ENCODE measurements around the gene RASAL3. TPM values are rescaled to one million over a fixed set of nuclear protein-coding genes. Genes with fewer than 3 reads are reported as not detected.

Gene RASAL3
- total RNA-seq, 4 donors from 2014 or later = 0.51 to 4.3 (median 1.1) TPM; not detected in 1

GRCh38 chr19:15426485-15427349 lies 37.6 kb downstream of the RASAL3 start:
- H3K27ac ChIP-seq = no peak overlapping the region
- no peak for TF ChIP-seq POLR2A (IDR thresholded peaks at IDR 0.05)
- TF ChIP-seq CTCF (IDR thresholded peaks at IDR 0.05) = no peak
- H3K27me3 ChIP-seq = no peaks in the 10 kb centered on the region
- intact Hi-C loops (cut with DNase I; ENCODE audit: low total_unique reads) = no loop called here
- peaks cover 9 to 12% of the 10 kb centered on the region in 2 donors for H3K4me1 ChIP-seq
- H3K36me3 ChIP-seq = no peaks in the 10 kb centered on the region
- H3K4me3 ChIP-seq = no peak overlapping the region
- no peak for DNase-seq
- H3K9me3 ChIP-seq = no peaks in the 10 kb centered on the region

DNA sequence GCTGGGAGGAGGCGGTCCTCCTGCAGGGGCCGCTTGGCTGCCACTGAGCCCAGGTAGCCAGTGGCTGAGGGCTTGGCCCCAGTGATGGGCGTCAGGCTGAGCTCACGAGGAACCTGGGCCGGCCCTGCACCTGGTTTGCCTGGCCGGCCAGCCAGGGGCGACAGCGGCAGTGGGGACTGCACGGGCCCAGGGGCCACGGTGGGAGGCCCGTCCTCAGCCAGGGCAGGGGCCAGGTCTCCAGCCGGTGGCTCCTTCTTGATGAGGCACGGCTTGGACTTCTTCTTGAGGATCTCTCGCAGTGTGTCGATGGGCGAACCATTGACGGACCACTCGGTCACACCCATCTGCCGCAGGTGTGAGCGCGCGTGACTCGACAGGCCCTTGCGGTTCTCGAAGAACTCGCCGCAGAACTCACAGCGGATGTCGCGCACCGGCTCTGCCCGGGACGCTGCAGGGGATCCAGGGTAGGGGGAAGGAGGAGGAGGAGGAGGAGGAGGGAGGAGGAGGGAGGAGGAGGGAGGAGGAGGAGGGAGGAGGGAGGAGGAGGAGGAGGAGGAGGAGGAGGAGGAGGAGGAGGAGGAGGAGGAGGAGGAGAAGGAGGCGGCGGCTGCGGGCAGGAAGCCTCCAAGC lies 38.9 kb downstream of the RASAL3 start:
- no peaks in the 10 kb centered on the region for H3K27me3 ChIP-seq
- DNase-seq = no peak
- no peaks in the 10 kb centered on the region for H3K9me3 ChIP-seq
- TF ChIP-seq CTCF (IDR thresholded peaks at IDR 0.05) (no peak), POLR2A (IDR thresholded peaks at IDR 0.05) (no peak)
- peaks cover 0 to 3% of the 10 kb centered on the region in 2 donors for H3K4me1 ChIP-seq
- H3K27ac ChIP-seq = no peak overlapping the region
- no peak overlapping the region for H3K4me3 ChIP-seq
- H3K36me3 ChIP-seq = no peaks in the 10 kb centered on the region
- intact Hi-C loops (cut with DNase I; ENCODE audit: low total_unique reads) = no loop called here

DNA sequence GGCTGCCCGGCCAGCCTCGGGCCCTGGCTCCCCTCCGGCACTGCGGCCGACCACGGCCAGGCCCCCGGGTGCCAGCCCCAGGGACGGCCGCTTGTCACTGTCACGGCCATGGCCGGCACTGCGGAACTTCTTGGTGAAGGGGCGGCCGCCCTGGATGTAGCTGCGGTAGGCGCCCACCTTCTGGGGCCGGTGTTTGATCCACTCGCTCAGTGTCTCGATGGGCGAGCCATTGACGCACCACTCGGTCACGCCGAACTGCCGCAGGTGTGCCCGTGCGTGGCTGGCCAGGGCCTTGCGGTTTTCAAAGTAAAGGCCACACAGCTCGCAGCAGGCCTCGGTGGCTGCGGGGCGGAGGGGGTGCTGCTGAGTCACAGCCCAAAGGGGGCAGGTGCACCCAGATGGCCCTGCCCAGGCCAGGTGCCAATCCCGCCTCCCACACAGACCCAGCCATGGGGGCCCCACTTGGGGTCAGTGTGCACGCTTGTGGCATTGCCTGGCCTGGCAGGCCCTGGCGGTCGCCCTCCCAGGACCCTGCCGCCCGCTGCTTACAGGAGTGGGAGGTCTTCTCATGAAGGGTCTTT lies 39.6 kb downstream of the RASAL3 start:
- no peak overlapping the region for H3K27ac ChIP-seq
- no peak for DNase-seq
- no peaks in the 10 kb centered on the region for H3K36me3 ChIP-seq
- TF ChIP-seq CTCF (IDR thresholded peaks at IDR 0.05) = no peak
- intact Hi-C loops (cut with DNase I; ENCODE audit: low total_unique reads) = no loop called here
- no peak overlapping the region for H3K4me3 ChIP-seq
- H3K4me1 ChIP-seq = no peaks in the 10 kb centered on the region
- H3K9me3 ChIP-seq = no peaks in the 10 kb centered on the region
- no peaks in the 10 kb centered on the region for H3K27me3 ChIP-seq

DNA sequence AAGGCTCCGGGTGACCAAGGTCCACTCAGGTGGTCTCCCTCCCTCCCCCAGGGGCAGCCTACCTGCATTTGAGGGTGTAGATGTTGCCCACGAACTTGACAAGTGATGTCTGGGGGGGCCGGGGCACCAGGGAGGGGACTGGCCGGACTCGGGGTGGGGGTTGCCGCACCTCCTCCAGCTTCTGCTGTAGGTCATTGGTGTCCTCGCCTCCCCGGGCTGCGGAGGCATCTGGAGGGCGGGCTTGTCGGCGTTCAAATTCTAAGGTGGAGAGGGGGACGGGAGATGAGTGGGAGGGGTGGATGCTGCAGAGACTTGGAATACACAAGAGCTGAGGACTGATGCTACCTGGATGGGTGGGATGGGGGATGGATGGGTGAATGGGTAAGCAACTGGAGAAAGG lies 40.2 kb downstream of the RASAL3 start:
- TF ChIP-seq CTCF (IDR thresholded peaks at IDR 0.05) = no peak
- no peak for TF ChIP-seq POLR2A (IDR thresholded peaks at IDR 0.05)
- no peak for DNase-seq
- no peaks in the 10 kb centered on the region for H3K27me3 ChIP-seq
- no peak overlapping the region for H3K27ac ChIP-seq
- no peak overlapping the region for H3K4me3 ChIP-seq
- H3K4me1 ChIP-seq = no peaks in the 10 kb centered on the region
- H3K9me3 ChIP-seq = no peaks in the 10 kb centered on the region
- no peaks in the 10 kb centered on the region for H3K36me3 ChIP-seq
- intact Hi-C loops (cut with DNase I; ENCODE audit: low total_unique reads) = no loop called here

DNA sequence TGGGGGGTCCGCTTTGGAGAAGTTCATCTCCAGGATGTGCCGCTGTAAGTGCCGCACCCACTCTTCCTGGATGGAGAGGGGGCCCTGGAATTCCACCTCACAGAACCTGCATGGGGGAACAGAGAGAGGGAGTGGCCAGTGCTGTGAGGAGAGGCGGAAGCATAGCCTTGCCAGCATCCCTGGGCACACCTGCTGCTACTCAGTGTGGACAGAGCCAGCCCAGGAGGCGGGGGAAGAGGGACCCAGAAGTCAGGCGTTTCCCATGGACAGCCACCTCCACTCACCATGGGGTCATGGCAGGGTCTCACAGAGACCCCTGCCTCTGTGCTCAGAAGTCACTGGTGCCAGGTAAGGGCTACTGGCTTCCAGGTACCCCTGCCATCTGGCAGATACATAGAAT lies 41.2 kb downstream of the RASAL3 start:
- Histone ChIP-seq H3K4me3 (no peak overlapping the region), H3K4me1 (no peaks in the 10 kb centered on the region), H3K27ac (no peak overlapping the region), H3K9me3 (no peaks in the 10 kb centered on the region), H3K36me3 (no peaks in the 10 kb centered on the region), H3K27me3 (no peaks in the 10 kb centered on the region)
- TF ChIP-seq CTCF (IDR thresholded peaks at IDR 0.05) (no peak), POLR2A (IDR thresholded peaks at IDR 0.05) (no peak)
- intact Hi-C loops (cut with DNase I; ENCODE audit: low total_unique reads) = no loop called here
- DNase-seq = no peak
